HFFc6 (cell line): Measurements from ENCODE around the gene IL36RN. TPM values are rescaled to one million over a fixed set of nuclear protein-coding genes. Genes with fewer than 3 reads are reported as not detected.
A peak's percentile ranks its signal among the peaks of the same experiment; 100 is the strongest.

ENCODE experiments used
- DNase-seq: peaks from one replicate; pipeline ENCODE4 v3.0.0-alpha.2; 2018
- H3K27ac Mint-ChIP-seq: 2 replicates; pipeline ENCODE4 v1.8.0; 2020; ENCODE audit warnings: mild to moderate bottlenecking, mixed read lengths
- H3K27me3 Mint-ChIP-seq: 2 replicates; pipeline ENCODE4 v1.8.0; 2021; ENCODE audit warnings: mild to moderate bottlenecking, moderate library complexity, mixed read lengths; ENCODE audit not compliant: insufficient read depth
- H3K36me3 Mint-ChIP-seq: 2 replicates; pipeline ENCODE4 v1.8.0; 2021; ENCODE audit warnings: low read depth, mixed read lengths
- H3K4me1 Mint-ChIP-seq: 2 replicates; pipeline ENCODE4 v1.8.0; 2020; ENCODE audit warnings: low read depth, mixed read lengths
- H3K4me3 Mint-ChIP-seq: 2 replicates; pipeline ENCODE4 v1.8.0; 2020; ENCODE audit warnings: mild to moderate bottlenecking, moderate library complexity, mixed read lengths
- H3K9me3 Mint-ChIP-seq: 2 replicates; pipeline ENCODE4 v1.8.0; 2020; ENCODE audit warnings: mild to moderate bottlenecking, mixed read lengths
- long read RNA-seq: library from polyadenylated mRNA; unstranded; transcript quantifications from one replicate; pipeline ENCODE4 v2.0.0, GENCODE V29; 2019
- total RNA-seq, 6 experiments: library from RNA; stranded (reverse); fragmentation: NEBNext Ultra II Directional; extraction: Animal tissue kit (Norgen Biotek cat#: 25700); gene quantifications; 2 replicates in 1 of 6; 3 replicates in 5 of 6; pipeline ENCODE4 v1.2.3, GENCODE V29; 2021
- TF ChIP-seq, protein P1 (sequence below): fragments of 200-600 bp; sonication (generic); IDR thresholded peaks from 2 replicates; pipeline ENCODE4 v1.5.0; 2021; ENCODE audit warnings: antibody characterized with exemption, mild to moderate bottlenecking

IL36RN gene
- not detected for total RNA-seq
- long read RNA-seq, result 0 reads

DNA sequence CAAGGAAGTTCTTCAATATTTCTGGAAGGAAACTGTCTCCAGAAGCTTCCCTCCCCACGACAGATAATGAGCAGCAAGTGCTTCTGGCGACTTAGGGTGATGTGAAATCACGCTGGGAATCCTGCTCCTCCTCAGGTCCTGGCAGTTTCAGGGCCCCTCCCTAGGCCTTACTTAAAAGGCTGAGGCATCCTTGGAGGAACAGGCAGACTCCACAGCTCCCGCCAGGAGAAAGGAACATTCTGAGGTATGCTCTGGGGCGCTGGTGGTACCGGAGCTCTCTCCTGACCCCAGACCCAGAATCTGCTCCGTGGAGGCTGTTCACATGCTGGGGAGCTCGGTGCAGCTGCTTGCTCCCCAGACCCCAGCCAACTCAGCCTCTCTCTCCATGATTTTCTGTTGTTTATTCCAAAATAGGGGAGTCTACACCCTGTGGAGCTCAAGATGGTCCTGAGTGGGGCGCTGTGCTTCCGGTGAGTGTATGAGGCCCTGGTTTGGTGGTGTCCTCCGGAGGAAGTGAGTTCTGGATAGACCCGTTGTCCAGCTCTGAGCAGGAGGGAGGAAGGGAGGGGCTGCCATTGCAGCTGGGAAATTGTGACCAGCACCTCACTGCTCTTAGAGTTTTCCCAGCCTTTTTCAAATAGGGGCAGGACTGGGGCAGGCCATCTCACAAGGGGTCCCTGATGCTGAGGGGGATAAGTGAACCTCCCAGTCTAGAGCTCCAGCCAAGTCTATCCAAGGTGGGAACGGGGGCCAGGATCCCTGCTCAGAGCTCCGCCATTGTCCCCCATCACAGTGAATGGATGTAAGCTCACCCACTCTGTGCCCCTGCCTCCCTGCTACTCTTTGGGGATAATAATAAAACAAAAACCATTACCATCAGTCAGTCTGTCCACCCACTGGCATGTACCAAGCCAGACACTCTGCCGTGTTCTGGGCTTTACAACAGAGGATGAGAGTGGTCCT is at the start of gene IL36RN:
Gene IL36RN, plus strand, starts transcription at position 201 of the 963 bp plus-strand sequence. Its CDS starts 241 bp downstream, at position 442.
- DNase-seq, result no peak
- no peak within 1 kb of the TSS for H3K4me3 Mint-ChIP-seq
- peaks cover 3% of the 10 kb centered on the region; the same call in 1 of the 2 replicates for H3K36me3 Mint-ChIP-seq
- no peaks in the 10 kb centered on the region for H3K4me1 Mint-ChIP-seq
- peaks cover 33% of the 10 kb centered on the region for H3K27me3 Mint-ChIP-seq
- no peak within 1 kb of the TSS for H3K27ac Mint-ChIP-seq
- H3K9me3 Mint-ChIP-seq, result peaks cover 21% of the 10 kb centered on the region
- TF ChIP-seq, protein P1, sequence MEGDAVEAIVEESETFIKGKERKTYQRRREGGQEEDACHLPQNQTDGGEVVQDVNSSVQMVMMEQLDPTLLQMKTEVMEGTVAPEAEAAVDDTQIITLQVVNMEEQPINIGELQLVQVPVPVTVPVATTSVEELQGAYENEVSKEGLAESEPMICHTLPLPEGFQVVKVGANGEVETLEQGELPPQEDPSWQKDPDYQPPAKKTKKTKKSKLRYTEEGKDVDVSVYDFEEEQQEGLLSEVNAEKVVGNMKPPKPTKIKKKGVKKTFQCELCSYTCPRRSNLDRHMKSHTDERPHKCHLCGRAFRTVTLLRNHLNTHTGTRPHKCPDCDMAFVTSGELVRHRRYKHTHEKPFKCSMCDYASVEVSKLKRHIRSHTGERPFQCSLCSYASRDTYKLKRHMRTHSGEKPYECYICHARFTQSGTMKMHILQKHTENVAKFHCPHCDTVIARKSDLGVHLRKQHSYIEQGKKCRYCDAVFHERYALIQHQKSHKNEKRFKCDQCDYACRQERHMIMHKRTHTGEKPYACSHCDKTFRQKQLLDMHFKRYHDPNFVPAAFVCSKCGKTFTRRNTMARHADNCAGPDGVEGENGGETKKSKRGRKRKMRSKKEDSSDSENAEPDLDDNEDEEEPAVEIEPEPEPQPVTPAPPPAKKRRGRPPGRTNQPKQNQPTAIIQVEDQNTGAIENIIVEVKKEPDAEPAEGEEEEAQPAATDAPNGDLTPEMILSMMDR, result no peak

DNA sequence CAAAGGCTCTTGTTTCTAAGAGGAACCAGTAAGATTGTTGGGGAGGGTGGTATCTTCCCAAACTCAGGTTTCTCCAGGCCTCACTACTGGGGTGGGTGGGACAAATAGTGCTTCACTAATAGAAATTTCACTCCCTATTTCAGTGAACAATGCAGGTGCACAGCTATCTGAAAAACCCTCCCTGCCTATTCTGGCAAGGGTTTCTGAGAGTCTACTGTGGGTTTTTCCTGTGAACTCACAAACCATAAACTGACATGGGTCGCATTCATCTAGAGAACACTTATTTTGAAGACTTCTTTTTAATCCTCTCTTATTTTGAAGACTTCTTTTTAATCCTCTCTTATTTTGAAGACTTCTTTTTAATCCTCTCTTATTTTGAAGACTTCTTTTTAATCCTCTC is 49.4 kb upstream of the IL36RN start:
- TF ChIP-seq, protein P1, result no peak
- H3K27me3 Mint-ChIP-seq, result peaks cover 5% of the 10 kb centered on the region
- no peak overlapping the region for H3K27ac Mint-ChIP-seq
- no peaks in the 10 kb centered on the region for H3K9me3 Mint-ChIP-seq
- DNase-seq, result no peak
- H3K36me3 Mint-ChIP-seq, result 0 out of 2 replicates have a peak, but pooled peaks cover 4% of the 10 kb centered on the region
- H3K4me3 Mint-ChIP-seq, result peak overlapping the region; percentile 52
- peaks cover 38% of the 10 kb centered on the region for H3K4me1 Mint-ChIP-seq

DNA sequence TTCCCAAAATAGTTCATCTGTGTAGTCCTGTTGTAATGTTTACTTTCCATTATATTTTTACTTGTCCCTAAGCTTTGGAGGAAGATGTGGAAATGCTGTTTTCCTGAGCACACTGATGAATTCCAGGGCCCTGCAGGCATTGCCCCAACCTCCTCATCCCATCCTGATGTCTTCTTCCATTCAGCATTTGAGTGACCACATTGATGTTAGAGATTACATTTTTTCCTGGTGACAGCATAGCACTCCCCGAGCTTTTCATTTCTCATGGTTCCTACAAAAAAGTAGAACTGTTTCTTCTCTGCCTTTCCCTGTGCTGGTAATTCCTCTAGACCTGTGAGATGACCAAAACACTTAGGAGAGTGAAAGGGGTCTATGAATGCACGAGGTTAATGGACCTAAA is 48.9 kb upstream of the IL36RN start:
- TF ChIP-seq, protein P1, result no peak
- peak overlapping the region; percentile 52 for H3K4me3 Mint-ChIP-seq
- H3K4me1 Mint-ChIP-seq, result peaks cover 38% of the 10 kb centered on the region
- H3K9me3 Mint-ChIP-seq, result no peaks in the 10 kb centered on the region
- H3K36me3 Mint-ChIP-seq, result 0 out of 2 replicates have a peak, but pooled peaks cover 4% of the 10 kb centered on the region
- peak overlapping the region; percentile 70 for H3K27ac Mint-ChIP-seq
- DNase-seq, result peak; percentile 60
- H3K27me3 Mint-ChIP-seq, result peaks cover 10% of the 10 kb centered on the region

DNA sequence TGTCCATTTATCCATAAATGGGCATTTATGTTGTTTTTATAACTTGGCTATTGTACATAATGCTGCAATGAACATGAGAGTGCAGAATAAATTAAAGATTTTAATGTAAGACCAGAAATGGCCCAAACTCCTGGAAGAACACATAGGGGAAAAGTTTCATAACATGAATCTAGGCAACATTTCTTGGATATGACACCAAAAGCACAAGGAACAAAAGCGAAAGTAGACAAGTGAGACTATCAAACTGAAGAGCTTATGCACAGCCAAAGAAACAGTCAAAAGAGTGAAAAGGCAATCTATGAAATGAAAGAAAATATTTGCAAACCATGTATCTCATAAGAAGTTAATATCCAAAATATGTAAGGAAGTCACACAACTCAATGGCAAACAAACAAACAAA is 47.9 kb upstream of the IL36RN start:
- H3K4me3 Mint-ChIP-seq, result peak overlapping the region; percentile 37; the same call in 1 of the 2 replicates
- no peak for DNase-seq
- H3K36me3 Mint-ChIP-seq, result no peaks in the 10 kb centered on the region
- H3K4me1 Mint-ChIP-seq, result peaks cover 38% of the 10 kb centered on the region
- TF ChIP-seq, protein P1, result no peak
- peaks cover 16% of the 10 kb centered on the region for H3K27me3 Mint-ChIP-seq
- no peak overlapping the region for H3K27ac Mint-ChIP-seq
- no peaks in the 10 kb centered on the region for H3K9me3 Mint-ChIP-seq

DNA sequence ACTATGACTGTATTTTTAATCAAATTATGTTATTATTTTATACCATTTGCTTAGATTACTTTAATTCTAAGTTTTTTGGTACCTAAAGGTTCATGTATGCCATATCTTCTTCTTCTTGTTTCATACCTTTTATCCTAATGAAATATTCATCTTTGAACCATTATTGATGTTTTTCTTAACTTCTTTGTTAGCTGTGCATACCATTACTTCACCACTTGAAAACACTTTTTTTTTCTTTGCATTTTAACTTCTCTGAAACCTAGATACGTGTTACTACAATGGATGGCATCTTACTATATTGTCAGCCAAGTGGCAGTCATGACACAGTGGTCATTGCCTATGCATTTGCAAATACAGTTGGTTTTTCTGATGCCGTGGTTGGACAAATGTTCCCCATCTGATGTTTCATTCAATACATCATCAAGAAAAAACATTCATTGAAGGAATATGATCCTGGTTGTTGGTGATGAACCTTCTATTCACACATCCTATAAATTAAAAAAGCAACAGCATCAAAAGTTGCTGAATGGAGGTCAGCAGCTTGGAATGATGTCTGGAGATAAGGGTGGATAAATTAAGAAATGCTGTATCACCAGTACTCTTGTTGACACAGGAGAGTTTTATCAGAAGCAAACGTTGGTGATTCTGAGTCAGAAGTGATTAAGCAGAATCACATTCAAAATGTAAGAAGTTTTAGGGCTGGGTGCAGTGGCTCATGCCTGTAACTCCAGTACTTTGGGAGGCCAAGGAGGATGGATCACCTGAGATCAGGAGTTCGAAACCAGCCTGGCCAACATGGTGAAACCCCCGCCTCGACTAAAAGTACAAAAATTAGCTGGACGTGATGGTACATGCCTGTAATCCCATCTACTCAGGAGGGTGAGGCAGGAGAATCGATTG is 46.3 kb upstream of the IL36RN start:
- Mint-ChIP-seq H3K27ac (peak overlapping the region; percentile 56; the same call in 1 of the 2 replicates), H3K36me3 (no peaks in the 10 kb centered on the region), H3K9me3 (no peaks in the 10 kb centered on the region), H3K4me1 (peaks cover 38% of the 10 kb centered on the region), H3K4me3 (no peak overlapping the region), H3K27me3 (peaks cover 23% of the 10 kb centered on the region)
- TF ChIP-seq, protein P1, result no peak
- peak; percentile 64 for DNase-seq
